SK-N-MC (cell line): ENCODE results near the gene TSPAN1.

Experiments
- DNase-seq: peaks from one replicate; pipeline ENCODE4 v3.0.0-alpha.2; 2011; ENCODE audit warnings: low read depth, low spot score
- H3K27ac ChIP-seq: fragments of 200-600 bp; sonication (generic); 2 replicates; pipeline ENCODE4 v1.5.1; 2016; ENCODE audit warnings: mixed run types
- H3K36me3 ChIP-seq: fragments of 200-600 bp; sonication (generic); 2 replicates; pipeline ENCODE4 v1.6.1; 2017; ENCODE audit warnings: antibody characterized with exemption, low read length, mixed read lengths; ENCODE audit not compliant: insufficient read depth
- H3K4me3 ChIP-seq: fragments of 200-600 bp; sonication (generic); 2 replicates; pipeline ENCODE4 v1.5.1; 2016
- H3K9ac ChIP-seq: fragments of 200-600 bp; sonication (generic); 2 replicates; pipeline ENCODE4 v1.8.0; 2017; ENCODE audit warnings: mixed run types, mixed read lengths; ENCODE audit not compliant: insufficient read length
- H3K9me3 ChIP-seq: fragments of 200-600 bp; sonication (generic); 2 replicates; pipeline ENCODE4 v1.6.1; 2017; ENCODE audit warnings: low read depth, mild to moderate bottlenecking, antibody characterized with exemption, low read length, moderate library complexity, mixed read lengths
- EZH2 ChIP-seq: fragments of 200-600 bp; sonication (generic); IDR thresholded peaks from one replicate; pipeline ENCODE4 v1.6.1; 2017; ENCODE audit warnings: antibody characterized with exemption
- FOXP2 ChIP-seq: optimal IDR thresholded peaks from 2 replicates; pipeline ENCODE3; 2011; ENCODE audit warnings: mild to moderate bottlenecking, moderate library complexity; ENCODE audit not compliant: insufficient read depth; ENCODE audit errors: extremely low read length, control extremely low read depth
- POLR2AphosphoS5 ChIP-seq: IDR thresholded peaks from 2 replicates; pipeline ENCODE4 v1.6.1; 2012; ENCODE audit warnings: mild to moderate bottlenecking, low read depth, low read length, borderline replicate concordance

Gene TSPAN1

GRCh38 chr1:46153732-46154131, 21.2 kb upstream of the TSPAN1 start:
- H3K36me3 ChIP-seq: no peaks in the 10 kb centered on the region
- no peak overlapping the region for H3K4me3 ChIP-seq
- TF ChIP-seq FOXP2 (no peak), EZH2 (no peak)
- no peaks in the 10 kb centered on the region for H3K9me3 ChIP-seq
- H3K9ac ChIP-seq: no peak overlapping the region
- DNase-seq: no peak
- H3K27ac ChIP-seq: no peak overlapping the region

DNA sequence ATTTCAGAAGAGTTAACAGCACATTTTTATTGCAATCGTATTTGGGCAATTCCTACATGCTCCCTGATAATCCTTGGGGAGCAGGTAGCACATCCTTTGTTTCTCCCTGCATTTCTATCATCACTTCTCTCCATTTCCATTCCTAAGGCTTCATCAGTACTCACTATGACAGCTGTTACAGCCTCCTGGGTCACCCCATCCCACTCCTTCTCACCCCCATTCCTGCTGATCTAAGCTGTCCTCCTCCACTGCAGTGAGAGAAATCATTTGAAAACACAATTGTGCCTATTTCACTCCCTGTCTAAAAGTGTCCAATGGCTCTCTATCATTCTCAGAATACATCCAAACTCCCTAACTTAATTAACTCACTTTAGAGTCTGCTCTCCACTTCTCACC, 17.0 kb upstream of the TSPAN1 start:
- H3K27ac ChIP-seq: no peak overlapping the region
- TF ChIP-seq FOXP2: no peak
- no peak overlapping the region for H3K4me3 ChIP-seq
- H3K9ac ChIP-seq: no peak overlapping the region
- no peaks in the 10 kb centered on the region for H3K9me3 ChIP-seq
- H3K36me3 ChIP-seq: no peaks in the 10 kb centered on the region
- no peak for DNase-seq

- no peaks in the 10 kb centered on the region for H3K9me3 ChIP-seq
- no peaks in the 10 kb centered on the region for H3K36me3 ChIP-seq
- no peak overlapping the region for H3K9ac ChIP-seq
- H3K4me3 ChIP-seq: no peak overlapping the region
- no peak for DNase-seq
- H3K27ac ChIP-seq: no peak overlapping the region
- TF ChIP-seq POLR2AphosphoS5: no peak
- no peak for TF ChIP-seq FOXP2
- no peak for TF ChIP-seq EZH2
These were observed 16.3 kb upstream of the TSPAN1 start for GRCh38 chr1:46158312-46159281.

DNA sequence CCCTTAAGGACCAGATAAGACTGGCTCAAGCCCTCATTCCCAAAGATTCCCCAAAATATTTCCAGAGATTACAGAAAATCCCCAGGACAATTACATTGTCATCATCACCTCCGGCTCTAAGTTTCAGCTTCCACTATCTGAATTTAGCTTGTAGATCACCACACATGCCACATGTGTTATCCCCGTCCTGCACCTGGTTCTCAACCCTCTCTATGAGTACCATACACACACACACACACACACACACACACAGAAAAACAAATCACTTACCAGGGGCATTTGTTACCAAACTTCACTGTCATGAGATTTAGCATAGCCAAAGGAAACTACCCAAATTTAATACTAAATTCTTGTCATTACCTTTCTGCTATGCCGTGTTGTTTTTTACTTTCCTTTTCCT, 15.4 kb upstream of the TSPAN1 start:
- TF ChIP-seq FOXP2 (no peak), EZH2 (no peak), POLR2AphosphoS5 (no peak)
- Histone ChIP-seq H3K9ac (no peak overlapping the region), H3K36me3 (no peaks in the 10 kb centered on the region), H3K27ac (no peak overlapping the region), H3K4me3 (no peak overlapping the region), H3K9me3 (no peaks in the 10 kb centered on the region)
- no peak for DNase-seq

GRCh38 chr1:46160212-46160611, 14.7 kb upstream of the TSPAN1 start:
- no peak for TF ChIP-seq EZH2
- no peak for TF ChIP-seq FOXP2
- TF ChIP-seq POLR2AphosphoS5: no peak
- DNase-seq: no peak
- no peaks in the 10 kb centered on the region for H3K9me3 ChIP-seq
- H3K9ac ChIP-seq: no peak overlapping the region
- H3K36me3 ChIP-seq: no peaks in the 10 kb centered on the region
- no peak overlapping the region for H3K4me3 ChIP-seq
- no peak overlapping the region for H3K27ac ChIP-seq

DNA sequence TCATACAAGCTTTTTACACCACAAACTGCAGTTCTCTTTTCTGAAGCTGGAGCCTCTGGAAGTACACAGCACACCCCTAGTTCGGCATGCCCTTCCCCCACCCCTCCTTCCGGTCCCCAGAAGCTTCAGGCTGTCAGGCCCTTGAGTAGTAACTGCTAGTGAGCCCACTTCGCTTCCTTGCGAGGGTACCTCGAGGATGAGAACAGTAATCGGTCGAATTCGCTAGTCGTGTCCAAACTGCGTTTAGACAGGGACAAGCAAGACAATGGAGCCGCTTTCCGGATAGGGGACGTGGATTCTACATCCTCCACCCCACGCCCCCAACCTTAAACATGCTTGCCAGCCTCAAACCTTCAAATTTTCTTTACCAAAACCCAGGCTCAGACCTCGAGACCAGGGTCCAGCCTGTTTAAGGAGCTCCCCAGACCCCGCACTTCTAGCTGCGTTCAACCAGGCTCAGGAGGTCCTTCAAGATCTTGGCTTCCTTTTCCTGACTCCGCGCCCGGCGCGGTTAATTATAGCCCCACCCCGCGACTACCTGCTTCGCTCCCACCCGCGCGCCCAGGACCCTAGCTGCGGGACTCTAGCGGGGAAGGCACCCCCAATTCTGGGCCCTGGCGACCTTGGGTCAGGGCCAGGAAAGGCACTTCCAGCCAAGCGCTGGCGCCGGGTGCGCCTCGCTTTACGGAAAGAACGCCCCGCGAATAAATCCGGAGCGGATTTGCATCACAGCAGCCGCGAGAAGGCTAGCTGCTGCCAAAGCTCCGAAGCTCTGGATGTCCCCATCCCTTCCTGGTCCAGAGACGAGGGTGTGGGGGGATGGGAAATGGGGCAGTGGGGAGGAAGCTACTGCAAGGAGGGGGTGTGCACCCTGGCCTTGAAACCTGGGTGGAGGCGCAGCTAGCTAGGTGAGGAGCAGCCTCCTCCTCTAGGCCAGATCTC, 8.1 kb upstream of the TSPAN1 start:
- TF ChIP-seq POLR2AphosphoS5 (no peak), EZH2 (no peak), FOXP2 (no peak)
- no peak overlapping the region for H3K9ac ChIP-seq
- no peaks in the 10 kb centered on the region for H3K36me3 ChIP-seq
- H3K4me3 ChIP-seq: no peak overlapping the region
- H3K27ac ChIP-seq: no peak overlapping the region
- DNase-seq: no peak
- no peaks in the 10 kb centered on the region for H3K9me3 ChIP-seq

GRCh38 chr1:46168477-46168876, 6.4 kb upstream of the TSPAN1 start:
- TF ChIP-seq EZH2: no peak
- H3K27ac ChIP-seq: no peak overlapping the region
- H3K9me3 ChIP-seq: no peaks in the 10 kb centered on the region
- no peaks in the 10 kb centered on the region for H3K36me3 ChIP-seq
- no peak overlapping the region for H3K4me3 ChIP-seq
- no peak for DNase-seq
- H3K9ac ChIP-seq: no peak overlapping the region

DNA sequence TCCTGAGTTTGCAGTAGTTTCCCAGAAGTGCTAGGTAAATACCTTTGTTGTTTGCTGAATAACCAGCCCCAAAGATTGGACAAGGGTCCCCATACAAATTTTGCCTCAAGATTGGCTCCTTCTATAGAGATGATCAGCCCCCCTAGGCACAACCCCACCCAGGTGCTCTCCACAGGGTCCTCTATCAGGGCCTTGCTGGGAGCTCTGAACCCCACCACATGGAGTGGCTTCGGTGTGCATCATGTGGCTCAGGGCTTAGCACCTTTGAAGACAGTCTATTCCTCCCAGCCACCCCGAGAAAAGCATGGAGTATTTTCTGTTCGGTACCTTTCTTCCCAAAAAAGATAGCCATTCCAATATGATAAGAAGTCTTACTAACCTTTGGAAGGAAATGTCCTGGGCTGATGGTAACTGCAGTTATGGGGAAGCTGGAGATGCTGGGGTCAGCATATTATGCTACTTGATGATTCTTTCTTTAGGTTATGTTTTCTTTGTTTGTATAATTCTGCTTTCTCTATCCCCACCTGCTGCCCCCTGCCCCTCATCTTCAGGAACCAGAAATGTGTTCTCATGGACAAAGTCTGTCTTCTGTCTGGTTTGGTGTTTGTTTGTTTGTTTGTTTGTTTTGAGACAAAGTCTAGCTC, 5.0 kb upstream of the TSPAN1 start:
- H3K27ac ChIP-seq: no peak overlapping the region
- TF ChIP-seq EZH2 (no peak), FOXP2 (no peak), POLR2AphosphoS5 (no peak)
- no peak overlapping the region for H3K9ac ChIP-seq
- no peaks in the 10 kb centered on the region for H3K36me3 ChIP-seq
- H3K9me3 ChIP-seq: no peaks in the 10 kb centered on the region
- DNase-seq: no peak
- H3K4me3 ChIP-seq: no peak overlapping the region
